ENCODE results near the gene PSG2.
"Not testable (repeated sequence)": the region's sequence is repeated elsewhere in the genome, so short reads cannot be mapped to it uniquely, and the experiment has no call there.

Gene PSG2

DNA sequence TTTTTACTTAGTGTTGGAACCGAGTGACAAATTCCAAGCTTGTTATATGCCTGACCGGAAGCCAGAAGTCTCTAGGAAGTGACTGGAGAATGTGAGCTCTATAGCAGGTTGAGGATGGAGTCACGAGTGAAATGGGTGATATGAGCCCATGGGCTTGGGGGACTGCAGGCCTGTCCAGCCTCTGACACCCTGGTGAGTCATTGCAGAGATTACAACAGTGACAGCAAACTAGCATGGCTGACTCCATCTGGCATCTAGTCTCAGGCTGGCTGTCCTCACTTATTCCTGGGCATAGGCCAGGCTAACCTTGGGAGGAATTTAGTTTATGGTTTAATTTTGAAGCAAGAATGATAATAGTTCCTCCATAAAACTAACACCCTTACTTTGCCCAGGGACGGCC, 4.6 kb downstream of the PSG2 start:
- DNase-seq (ENCODE audit: low spot score), result peak; percentile 81

DNA sequence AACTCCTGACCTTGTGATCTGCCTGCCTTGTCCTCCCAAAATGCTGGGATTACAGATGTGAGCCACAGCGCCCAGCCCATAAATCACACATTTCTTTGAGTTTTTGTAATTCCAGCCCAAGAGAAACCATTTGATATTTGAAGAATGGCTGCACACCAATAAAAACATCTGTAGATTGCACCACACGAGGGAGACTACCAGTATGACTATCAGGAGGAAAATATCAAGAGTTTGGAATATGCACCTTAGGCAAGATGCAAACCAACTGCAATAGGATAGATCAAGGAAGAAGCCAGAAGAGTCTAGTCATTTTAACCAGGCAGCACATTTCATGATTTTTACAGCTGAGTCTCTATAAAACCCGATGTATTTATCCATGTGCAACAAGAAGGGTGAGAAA, 20.1 kb downstream of the PSG2 start:
- not testable (repeated sequence) for DNase-seq (ENCODE audit: low spot score)

DNA sequence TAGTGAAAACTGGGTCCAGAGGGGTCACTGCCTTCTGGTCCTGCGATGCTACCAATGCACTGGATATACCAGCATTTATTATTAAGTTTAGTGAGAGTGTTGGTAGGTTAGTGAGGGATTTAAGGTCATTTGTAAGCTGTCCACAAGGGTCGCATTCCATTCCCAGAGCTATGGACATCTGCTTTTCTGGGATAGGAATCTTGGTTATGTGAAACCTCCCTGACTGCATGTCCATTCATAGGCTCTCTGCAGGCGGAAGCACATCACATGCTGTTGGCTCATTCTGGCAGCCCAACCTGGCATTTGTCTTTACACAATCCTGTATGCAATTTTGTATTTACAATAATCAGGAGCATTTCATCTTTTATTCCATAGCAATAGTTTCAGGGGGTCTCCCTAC, 21.2 kb downstream of the PSG2 start:
- DNase-seq (ENCODE audit: low spot score), result not testable (repeated sequence)

DNA sequence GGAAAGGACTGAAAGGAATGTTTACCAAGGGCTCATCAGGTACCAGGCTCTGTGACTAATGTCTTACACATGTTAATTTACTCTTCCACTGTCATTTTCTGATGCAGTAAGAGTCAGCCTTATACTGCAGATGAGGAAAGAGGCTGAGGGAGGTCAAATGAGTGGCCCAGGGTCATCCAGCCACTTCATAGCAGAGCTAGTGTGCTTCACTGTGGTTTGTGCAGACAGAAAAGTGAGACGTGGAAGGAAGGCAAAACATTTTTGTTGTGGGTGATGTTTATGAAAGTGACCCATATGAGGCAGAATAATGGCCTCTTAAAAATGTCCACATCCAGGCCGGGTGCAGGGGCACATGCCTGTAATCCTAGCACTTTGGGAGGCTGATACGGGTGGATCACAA, 22.2 kb downstream of the PSG2 start:
- peak; percentile 13 for DNase-seq (ENCODE audit: low spot score)

DNA sequence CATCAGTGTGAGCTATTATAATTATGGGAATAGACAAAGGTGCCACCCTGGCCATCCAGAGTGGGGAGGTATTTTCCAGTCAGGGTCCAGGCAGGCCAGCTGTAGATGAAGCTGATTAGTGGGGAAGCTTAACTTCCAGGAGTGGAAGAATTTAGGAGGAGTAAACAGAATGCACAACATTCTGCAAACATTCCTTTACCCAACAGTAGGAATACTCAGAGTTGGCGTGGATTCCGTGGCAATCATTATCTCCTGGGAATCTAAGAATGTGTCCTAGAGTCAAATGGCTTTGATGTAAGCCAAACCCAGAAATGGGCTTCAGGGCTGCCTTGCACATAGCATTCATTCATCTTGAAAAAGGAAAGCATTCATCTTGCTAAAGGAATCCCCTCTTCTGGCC, 23.0 kb downstream of the PSG2 start:
- DNase-seq (ENCODE audit: low spot score), result not testable (repeated sequence)

DNA sequence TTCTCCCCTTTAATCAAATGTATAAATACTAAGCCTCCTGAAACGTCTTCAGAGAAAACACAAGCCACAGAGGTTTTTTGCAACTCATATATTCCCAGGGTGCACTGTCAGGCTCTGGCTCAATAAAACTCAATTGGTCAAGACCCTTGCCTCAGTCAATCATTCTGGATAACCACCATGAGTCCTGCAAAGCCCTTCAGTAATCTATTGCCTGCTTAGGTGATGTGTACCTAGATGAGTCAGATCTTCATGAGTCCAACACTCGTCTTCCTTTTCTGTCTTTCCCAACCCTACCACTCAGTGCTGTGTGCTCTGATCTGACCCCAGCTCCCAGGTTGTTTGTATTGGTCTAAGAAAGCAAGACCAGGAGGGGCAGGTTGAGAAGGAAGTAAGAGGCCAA, 24.1 kb downstream of the PSG2 start:
- not testable (repeated sequence) for DNase-seq (ENCODE audit: low spot score)

DNA sequence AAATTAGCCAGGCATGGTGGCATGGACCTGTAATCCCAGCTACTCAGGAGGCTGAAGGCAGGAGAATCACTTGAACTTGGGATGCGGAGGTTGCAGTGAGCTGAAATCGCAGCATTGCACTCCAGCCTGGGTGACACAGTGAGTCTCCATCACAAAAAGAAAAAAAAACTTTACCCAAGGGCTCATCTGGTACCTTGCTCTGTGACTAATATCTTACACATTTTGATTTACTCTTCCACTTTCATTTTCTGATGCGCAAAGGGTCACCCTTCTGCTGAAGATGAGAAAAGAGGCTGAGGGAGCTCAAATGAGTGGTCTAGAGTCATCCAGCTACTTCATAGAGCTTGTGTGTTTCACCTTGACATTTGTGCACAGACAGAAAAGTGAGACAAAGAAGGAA, 34.5 kb downstream of the PSG2 start:
- not testable (repeated sequence) for DNase-seq (ENCODE audit: low spot score)

DNA sequence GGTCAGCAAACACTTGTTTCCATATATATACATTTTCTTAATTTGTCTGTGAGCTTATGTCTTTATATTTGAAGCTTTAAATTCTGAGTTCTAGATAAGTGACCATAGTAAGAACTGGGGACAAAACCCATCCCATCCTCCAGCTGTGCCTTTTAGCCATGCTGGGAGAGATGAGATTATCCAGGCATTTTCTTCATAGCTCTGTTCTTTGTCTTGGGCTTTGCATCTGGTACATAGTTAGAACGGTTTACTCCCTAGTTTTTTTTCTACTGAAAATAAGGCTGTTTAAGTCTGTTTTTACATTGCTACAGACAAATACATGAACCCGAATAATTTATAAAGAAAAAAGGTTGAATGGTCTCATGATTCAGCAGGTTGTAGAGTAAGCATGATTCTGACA, 35.9 kb downstream of the PSG2 start:
- DNase-seq (ENCODE audit: low spot score), result not testable (repeated sequence)

DNA sequence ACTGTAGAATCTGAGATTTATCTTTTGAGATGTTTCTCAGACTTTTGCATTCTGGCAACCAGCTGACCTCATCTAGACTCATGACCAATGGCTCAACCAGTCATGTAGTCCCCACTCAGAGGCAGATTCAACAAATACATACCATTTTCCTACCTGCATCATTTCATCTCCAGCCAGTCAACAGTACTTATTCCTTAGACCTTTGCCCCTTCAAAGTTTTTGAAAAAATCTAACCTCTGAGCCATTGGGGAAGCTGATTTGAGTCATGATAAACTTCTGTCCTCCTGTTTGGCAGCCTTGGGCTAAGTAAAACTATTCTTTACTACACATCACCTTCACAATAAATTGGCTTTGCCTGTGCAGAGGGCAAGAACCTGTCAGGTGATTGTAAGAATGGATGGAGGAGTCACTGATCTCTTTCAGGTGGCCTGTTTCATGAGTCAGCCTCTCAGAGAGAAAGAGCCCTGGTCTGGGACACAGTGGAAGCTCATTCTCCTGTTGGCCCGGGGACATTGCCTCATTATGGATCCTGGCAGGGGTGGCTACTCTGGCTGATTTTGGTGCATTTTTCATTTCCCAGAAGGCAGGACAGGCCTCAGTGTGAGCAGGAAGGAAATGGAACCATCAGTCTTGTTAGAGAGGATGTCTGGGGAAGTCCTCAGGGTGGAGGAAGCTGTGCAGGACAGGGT, 38.9 kb downstream of the PSG2 start:
- not testable (repeated sequence) for DNase-seq (ENCODE audit: low spot score)

DNA sequence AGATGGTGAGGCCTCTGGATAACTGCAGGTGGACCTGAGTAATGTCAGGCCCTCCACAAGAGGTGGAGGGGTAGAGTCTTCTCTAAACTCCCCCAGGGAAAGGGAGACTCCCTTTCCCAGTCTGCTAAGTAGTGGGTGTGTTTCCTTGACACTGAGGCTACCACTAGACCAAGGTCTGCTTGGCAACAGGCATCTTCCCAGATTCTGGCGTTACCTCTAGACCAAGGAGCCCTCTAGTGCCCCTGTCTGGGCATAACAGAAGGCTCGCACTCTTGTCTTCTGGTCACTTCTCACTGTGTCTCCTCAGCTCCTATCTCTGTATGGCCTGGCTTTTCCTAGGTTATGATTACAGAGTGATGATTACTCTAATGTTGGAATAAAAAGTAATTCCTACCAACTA, 50.9 kb downstream of the PSG2 start:
- peak; percentile 10 for DNase-seq (ENCODE audit: low spot score)

DNA sequence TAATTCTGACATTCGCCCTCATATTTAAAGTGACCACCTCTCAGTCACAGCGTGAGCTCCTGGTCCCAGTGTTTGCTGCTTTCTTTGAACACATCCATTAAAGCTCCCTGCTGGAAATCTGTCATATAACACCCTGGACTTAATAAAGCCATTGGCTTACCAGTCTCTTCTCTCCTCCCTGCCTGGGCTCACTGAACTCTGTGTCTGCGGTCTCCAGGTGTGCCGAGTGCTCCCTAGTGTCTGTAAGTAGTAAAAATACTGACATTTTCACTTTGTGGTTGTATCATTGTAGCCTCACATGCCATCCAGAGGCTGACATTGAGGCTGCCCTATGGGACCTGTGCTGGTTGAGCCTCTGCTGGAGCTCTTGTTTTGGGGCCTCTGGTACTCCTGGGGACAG, 53.6 kb downstream of the PSG2 start:
- no peak for DNase-seq (ENCODE audit: low spot score)

DNA sequence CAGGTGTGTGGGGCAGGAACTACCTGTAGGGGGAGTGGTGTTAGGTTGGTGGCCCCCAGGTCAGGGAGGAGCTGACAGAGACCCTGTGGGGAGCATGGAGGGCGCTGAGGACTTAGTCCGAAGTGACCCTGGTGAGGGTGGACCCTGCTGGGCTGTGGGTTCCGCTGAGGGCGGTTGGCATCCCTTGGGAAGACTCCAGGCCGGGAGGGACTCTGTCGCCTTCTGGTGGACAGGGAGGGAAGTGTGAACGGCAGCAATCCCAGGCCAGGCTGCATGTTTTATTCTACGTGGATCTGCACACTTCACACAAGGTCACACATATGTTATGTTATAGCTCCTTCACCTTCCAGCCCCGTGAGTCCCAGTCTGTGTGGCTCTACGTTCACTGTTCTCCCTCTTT, 54.5 kb downstream of the PSG2 start:
- not testable (repeated sequence) for DNase-seq (ENCODE audit: low spot score)

DNA sequence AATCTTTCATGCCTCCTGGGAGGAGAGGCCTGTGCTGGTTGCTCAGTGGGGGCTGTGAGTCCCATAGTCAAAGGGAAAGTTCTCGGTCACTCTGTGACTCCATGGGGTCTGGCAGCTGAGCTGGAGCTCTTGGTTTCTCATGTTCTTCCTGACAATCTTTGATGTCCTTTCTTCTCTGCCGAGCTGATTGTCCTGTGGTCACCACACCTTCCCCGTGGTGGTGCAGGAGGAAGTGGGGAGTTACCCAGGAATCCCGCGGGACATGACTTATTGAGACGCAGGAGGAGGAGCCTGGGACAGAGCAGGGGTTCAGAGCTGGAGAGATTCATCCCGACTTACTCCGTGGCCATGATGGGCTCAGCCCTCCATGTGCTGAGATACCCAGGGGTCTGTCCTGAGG, 55.4 kb downstream of the PSG2 start:
- DNase-seq (ENCODE audit: low spot score), result not testable (repeated sequence)

DNA sequence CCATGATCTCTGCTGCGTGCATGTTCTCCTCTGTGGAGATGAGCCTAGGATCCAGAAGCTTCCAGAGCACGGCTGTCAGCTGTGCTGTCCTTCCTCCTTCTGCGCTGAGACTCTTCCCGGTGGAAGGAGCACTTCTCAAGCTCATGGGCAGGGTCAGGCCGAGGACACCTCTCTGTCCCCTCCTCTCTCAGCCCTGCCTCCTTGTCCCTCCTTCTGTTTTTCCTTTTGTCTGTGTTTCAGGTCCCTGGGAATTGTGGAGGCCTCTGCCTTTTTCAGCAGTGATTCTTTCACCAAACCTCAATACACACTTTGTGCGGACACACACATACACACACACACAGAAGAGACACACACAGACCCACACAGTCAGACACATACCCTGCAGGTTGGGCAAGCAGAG, 56.1 kb downstream of the PSG2 start, which contains the start of gene PSG11:
TSS of gene PSG11 (minus strand) at position 101 of the 400 bp plus-strand sequence. CDS start at position 4, 97 bp downstream.
- not testable (repeated sequence) for DNase-seq (ENCODE audit: low spot score)

DNA sequence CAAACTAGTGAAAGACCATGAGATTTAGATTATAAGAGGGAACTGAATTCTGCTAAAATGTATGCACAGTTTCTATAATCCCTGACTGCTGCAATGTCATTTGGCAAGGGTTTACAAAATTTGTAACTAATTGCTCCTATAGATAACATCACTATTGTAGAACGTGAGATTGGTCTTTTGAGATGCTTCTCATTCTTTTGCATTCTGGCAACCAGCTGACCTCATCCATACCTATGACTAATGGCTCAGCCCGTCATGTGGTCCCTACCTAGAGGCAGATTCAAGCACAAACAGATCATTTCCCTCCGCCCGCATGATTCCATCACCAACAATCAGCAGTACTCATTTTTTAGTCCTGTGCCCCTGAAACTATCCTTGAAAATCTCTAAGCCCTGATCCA, 60.4 kb downstream of the PSG2 start:
- peak; percentile 9 for DNase-seq (ENCODE audit: low spot score)

DNA sequence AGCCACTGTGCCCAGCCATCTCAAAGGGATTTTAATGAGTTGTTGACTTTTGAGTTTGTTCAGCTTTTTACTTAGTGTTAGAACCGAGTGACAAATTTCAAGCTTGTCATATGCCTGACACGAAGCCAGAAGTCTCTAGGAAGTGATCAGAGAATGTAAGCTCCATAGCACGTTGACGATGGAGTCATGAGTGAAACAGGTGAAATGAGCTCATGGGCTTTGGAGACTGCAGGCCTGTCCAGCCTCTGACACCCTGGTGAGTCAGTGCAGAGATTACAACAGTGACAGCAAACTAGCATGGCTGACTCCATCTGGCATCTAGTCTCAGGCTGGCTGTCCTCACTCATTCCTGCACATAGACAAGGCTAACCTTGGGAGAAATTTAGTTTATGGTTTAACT, 60.9 kb downstream of the PSG2 start:
- peak; percentile 83 for DNase-seq (ENCODE audit: low spot score)

DNA sequence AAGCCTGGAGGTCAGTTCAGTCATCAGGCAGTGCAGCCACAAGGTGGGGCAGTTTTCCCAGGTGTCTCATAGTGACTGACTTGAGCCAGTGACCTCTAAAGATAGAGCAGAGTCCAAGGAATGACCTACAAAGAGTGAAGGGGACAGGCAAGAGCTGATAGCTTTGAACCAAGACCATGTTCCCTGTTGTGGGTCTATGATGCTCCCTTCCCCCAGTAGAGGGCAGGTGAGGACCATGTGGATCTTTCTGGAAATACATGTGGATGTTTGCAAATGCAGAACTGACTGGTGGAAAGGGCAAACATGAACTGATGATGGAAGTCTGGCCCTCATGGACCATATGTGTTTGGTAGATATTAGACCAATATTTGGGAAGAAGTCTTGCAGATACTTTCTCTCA, 62.9 kb downstream of the PSG2 start:
- not testable (repeated sequence) for DNase-seq (ENCODE audit: low spot score)

Measured in AG20443 (cell line).